ACC112 (cell line): ENCODE results near the gene PSMD8.
"Not testable (repeated sequence)": the region's sequence is repeated elsewhere in the genome, so short reads cannot be mapped to it uniquely, and the experiment has no call there.

ENCODE experiments used
- H2AFZ ChIP-seq: fragments of 200-600 bp; sonication (generic); one replicate; pipeline ENCODE4 v1.6.0; 2017; ENCODE audit warnings: antibody characterized with exemption, low read length; ENCODE audit not compliant: unreplicated experiment
- H3K27ac ChIP-seq: fragments of 200-600 bp; sonication (generic); 2 replicates; pipeline ENCODE4 v1.5.1; 2014; ENCODE audit warnings: low read depth, mild to moderate bottlenecking, antibody characterized with exemption, low read length, moderate library complexity
- H3K27me3 ChIP-seq: fragments of 200-600 bp; sonication (generic); 2 replicates; pipeline ENCODE4 v1.6.1; 2014; ENCODE audit warnings: mild to moderate bottlenecking, antibody characterized with exemption, low read length, moderate library complexity, mixed read lengths; ENCODE audit not compliant: insufficient read depth
- H3K36me3 ChIP-seq: fragments of 200-600 bp; sonication (generic); 2 replicates; pipeline ENCODE4 v1.6.1; 2016; ENCODE audit warnings: mild to moderate bottlenecking, antibody characterized with exemption, low read length, moderate library complexity, mixed read lengths; ENCODE audit not compliant: insufficient read depth
- H3K4me1 ChIP-seq: fragments of 200-600 bp; sonication (generic); one replicate; pipeline ENCODE4 v1.6.1; 2016; ENCODE audit warnings: low read length, mixed read lengths; ENCODE audit not compliant: insufficient read depth, unreplicated experiment, control insufficient read depth
- H3K4me3 ChIP-seq: fragments of 200-600 bp; sonication (generic); 2 replicates; pipeline ENCODE4 v1.5.1; 2014; ENCODE audit warnings: mild to moderate bottlenecking, low read depth, low read length
- H3K79me2 ChIP-seq: fragments of 200-600 bp; sonication (generic); one replicate; pipeline ENCODE4 v1.6.0; 2016; ENCODE audit warnings: low read length; ENCODE audit not compliant: control insufficient read depth, unreplicated experiment, insufficient read depth

Gene PSMD8

GRCh38 chr19:38425810-38426466 is 51.6 kb downstream of the PSMD8 start, which contains the start of gene RASGRP4:
RASGRP4 (minus strand) TSS chr19:38426219; CDS start chr19:38426091, 128 bp downstream.
- Histone ChIP-seq H3K79me2 (no peaks in the 10 kb centered on the region), H3K27ac (no peak within 1 kb of the TSS), H2AFZ (no peak within 1 kb of the TSS), H3K36me3 (no peaks in the 10 kb centered on the region), H3K27me3 (0 out of 2 replicates have a peak, but pooled peaks cover 4% of the 10 kb centered on the region), H3K4me1 (no peaks in the 10 kb centered on the region), H3K4me3 (no peak within 1 kb of the TSS)

- not testable (repeated sequence) for H3K79me2 ChIP-seq, H3K27me3 ChIP-seq, H3K4me3 ChIP-seq, H3K4me1 ChIP-seq, H3K36me3 ChIP-seq, H2AFZ ChIP-seq, H3K27ac ChIP-seq
These were observed 52.8 kb downstream of the PSMD8 start for GRCh38 chr19:38427035-38427677.

DNA sequence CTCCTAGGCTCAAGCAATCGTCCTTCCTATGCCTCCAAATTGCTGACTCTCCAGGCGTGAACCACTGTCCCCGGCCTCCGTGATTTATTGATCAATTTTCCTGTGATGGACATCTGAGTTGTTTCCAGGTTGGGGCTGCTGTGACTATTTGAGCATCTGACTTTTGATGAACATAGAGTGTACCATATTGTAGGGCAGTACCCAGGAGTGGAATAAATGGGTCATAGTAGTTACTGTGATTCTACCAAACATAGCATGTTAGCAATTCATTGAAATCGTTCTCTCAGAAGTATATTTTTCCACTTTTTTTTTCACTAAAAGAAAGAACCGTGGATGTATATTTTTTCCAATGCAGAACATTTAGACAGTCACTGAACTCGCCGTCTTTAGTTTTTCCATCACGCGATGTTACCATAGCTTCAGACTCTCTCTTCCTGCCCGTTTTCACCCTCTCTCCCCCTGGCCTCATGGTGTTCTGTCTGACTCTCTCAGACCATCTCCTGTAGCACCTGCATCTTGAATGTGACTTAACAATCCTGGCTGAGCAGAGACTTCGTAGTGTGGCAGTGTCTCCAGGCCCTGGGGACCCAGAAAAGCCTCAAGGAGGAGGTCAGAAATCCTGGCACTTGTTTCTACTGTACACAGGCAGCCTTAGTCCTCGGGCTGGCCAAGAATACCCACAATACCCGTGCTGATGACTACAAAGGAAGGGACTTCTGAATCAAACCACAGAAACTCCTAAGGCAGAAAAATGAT is 54.9 kb downstream of the PSMD8 start:
- H3K27ac ChIP-seq: no peak overlapping the region
- no peaks in the 10 kb centered on the region for H3K4me1 ChIP-seq
- no peaks in the 10 kb centered on the region for H3K36me3 ChIP-seq
- no peaks in the 10 kb centered on the region for H3K79me2 ChIP-seq
- H3K4me3 ChIP-seq: no peak overlapping the region
- H2AFZ ChIP-seq: no peak overlapping the region
- H3K27me3 ChIP-seq: peaks cover 14% of the 10 kb centered on the region

DNA sequence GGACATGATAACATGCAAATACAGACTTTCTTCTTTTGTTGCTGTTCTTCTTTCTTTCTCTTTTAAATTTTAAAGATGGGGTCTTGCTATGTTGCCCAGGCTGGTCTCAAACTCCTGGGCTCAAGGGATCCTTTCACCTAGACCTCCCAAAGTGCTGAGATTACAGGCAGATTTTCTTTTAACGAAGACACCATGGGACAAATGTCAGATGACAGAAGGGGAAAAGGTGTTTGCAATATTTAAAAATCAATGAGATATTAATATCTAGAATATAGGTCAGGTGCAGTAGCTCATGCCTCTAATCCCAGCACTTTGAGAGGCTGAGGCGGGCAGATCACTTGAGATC is 55.4 kb downstream of the PSMD8 start:
- Histone ChIP-seq H2AFZ (no peak overlapping the region), H3K27me3 (peaks cover 20% of the 10 kb centered on the region), H3K27ac (no peak overlapping the region), H3K4me1 (no peaks in the 10 kb centered on the region), H3K4me3 (no peak overlapping the region), H3K36me3 (no peaks in the 10 kb centered on the region), H3K79me2 (no peaks in the 10 kb centered on the region)

DNA sequence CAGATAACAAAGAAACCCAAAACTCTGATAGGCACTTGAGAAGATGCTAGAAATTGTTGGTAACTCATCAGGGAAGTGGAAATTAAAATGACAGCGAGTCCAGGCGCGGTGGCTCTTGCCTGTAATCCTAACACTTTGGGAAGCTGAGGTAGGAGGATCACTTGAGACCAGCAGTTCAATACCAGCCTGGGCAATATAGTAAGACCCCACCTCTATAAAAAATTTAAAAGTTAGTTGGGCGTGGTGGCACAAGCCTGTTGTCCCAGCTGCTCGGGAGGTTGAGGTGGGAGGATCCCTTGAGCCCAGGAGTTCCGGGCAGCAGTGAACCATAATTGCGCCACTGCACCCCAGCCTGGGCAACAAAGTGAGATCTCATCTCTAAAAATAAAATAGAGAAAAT is 56.6 kb downstream of the PSMD8 start:
- Histone ChIP-seq H3K4me1 (no peaks in the 10 kb centered on the region), H3K27me3 (peaks cover 21% of the 10 kb centered on the region), H3K4me3 (no peak overlapping the region), H3K36me3 (no peaks in the 10 kb centered on the region), H3K79me2 (no peaks in the 10 kb centered on the region), H2AFZ (no peak overlapping the region), H3K27ac (no peak overlapping the region)

GRCh38 chr19:38433268-38433733 is 58.9 kb downstream of the PSMD8 start, which contains the start of gene RYR1:
RYR1 (plus strand) TSS chr19:38433691; CDS start chr19:38433830, 139 bp downstream.
- Histone ChIP-seq H3K27ac (no peak within 1 kb of the TSS), H2AFZ (no peak within 1 kb of the TSS), H3K27me3 (peaks cover 21% of the 10 kb centered on the region)

More at GRCh38 chr19:38433268-38433733, 58.9 kb downstream of the PSMD8 start, which contains the start of gene RYR1:
- H3K36me3 ChIP-seq: no peaks in the 10 kb centered on the region
- no peaks in the 10 kb centered on the region for H3K4me1 ChIP-seq
- no peak within 1 kb of the TSS for H3K4me3 ChIP-seq
- H3K79me2 ChIP-seq: no peaks in the 10 kb centered on the region
